Loucy (cell line): ENCODE data around the gene SCFD2.

ENCODE experiments used
- H2AFZ ChIP-seq: fragments of 200-600 bp; sonication (generic); 2 replicates; pipeline ENCODE4 v1.6.0; 2016; ENCODE audit warnings: antibody characterized with exemption, mild to moderate bottlenecking, low read length, moderate library complexity
- H3F3A ChIP-seq: fragments of 200-600 bp; 2 replicates; pipeline ENCODE4 v1.6.0; 2016; ENCODE audit warnings: antibody characterized with exemption, low read depth, mild to moderate bottlenecking
- H3K27me3 ChIP-seq: fragments of 200-600 bp; sonication (generic); 2 replicates; pipeline ENCODE4 v1.6.1; 2014; ENCODE audit warnings: low read length, mild to moderate bottlenecking; ENCODE audit not compliant: insufficient read depth, poor library complexity, severe bottlenecking
- H3K36me3 ChIP-seq: fragments of 200-600 bp; sonication (generic); 2 replicates; pipeline ENCODE4 v1.6.1; 2016; ENCODE audit warnings: low read length; ENCODE audit not compliant: insufficient read depth
- H3K4me1 ChIP-seq: fragments of 200-600 bp; sonication (generic); 2 replicates; pipeline ENCODE4 v1.5.1; 2014; ENCODE audit warnings: low read length, mild to moderate bottlenecking; ENCODE audit not compliant: insufficient read depth, poor library complexity, severe bottlenecking
- H3K4me2 ChIP-seq: fragments of 200-600 bp; sonication (generic); 2 replicates; pipeline ENCODE4 v1.6.0; 2014; ENCODE audit warnings: antibody characterized with exemption, low read length, low read depth, mild to moderate bottlenecking; ENCODE audit not compliant: poor library complexity, severe bottlenecking
- H3K4me3 ChIP-seq: fragments of 200-600 bp; sonication (generic); 2 replicates; pipeline ENCODE4 v1.5.1; 2014; ENCODE audit warnings: low read length, mild to moderate bottlenecking, mixed read lengths; ENCODE audit not compliant: poor library complexity, severe bottlenecking
- H3K79me2 ChIP-seq: fragments of 200-600 bp; sonication (generic); 2 replicates; pipeline ENCODE4 v1.6.1; 2014; ENCODE audit warnings: low read length; ENCODE audit not compliant: insufficient read depth
- H3K9ac ChIP-seq: fragments of 200-600 bp; sonication (generic); 2 replicates; pipeline ENCODE4 v1.6.0; 2014; ENCODE audit warnings: mild to moderate bottlenecking, low read depth, low read length, moderate library complexity; ENCODE audit not compliant: poor library complexity, severe bottlenecking
- H3K9me2 ChIP-seq: fragments of 200-600 bp; sonication (generic); replicated peaks from 2 replicates; pipeline ENCODE4 v1.6.1; 2016; ENCODE audit warnings: low read depth, low read length, mixed read lengths
- H3K9me3 ChIP-seq: fragments of 200-600 bp; sonication (generic); 2 replicates; pipeline ENCODE4 v1.6.1; 2014; ENCODE audit warnings: mild to moderate bottlenecking, antibody characterized with exemption, low read length, low read depth; ENCODE audit not compliant: insufficient read depth
- H4K20me1 ChIP-seq: fragments of 200-600 bp; sonication (generic); 2 replicates; pipeline ENCODE4 v1.6.0; 2014; ENCODE audit warnings: antibody characterized with exemption, low read length, mild to moderate bottlenecking; ENCODE audit not compliant: insufficient read depth, poor library complexity, severe bottlenecking
- EZH2phosphoT487 ChIP-seq: fragments of 200-600 bp; IDR thresholded peaks from 2 replicates; pipeline ENCODE4 v1.6.1; 2018; ENCODE audit warnings: antibody characterized with exemption, mild to moderate bottlenecking, moderate library complexity, borderline replicate concordance
- TF ChIP-seq, protein P1 (sequence below): fragments of 200-600 bp; sonication (generic); conservative IDR thresholded peaks from 2 replicates; pipeline ENCODE4 v1.5.1; 2014; ENCODE audit warnings: mild to moderate bottlenecking, antibody characterized with exemption, low read length

SCFD2 gene

DNA sequence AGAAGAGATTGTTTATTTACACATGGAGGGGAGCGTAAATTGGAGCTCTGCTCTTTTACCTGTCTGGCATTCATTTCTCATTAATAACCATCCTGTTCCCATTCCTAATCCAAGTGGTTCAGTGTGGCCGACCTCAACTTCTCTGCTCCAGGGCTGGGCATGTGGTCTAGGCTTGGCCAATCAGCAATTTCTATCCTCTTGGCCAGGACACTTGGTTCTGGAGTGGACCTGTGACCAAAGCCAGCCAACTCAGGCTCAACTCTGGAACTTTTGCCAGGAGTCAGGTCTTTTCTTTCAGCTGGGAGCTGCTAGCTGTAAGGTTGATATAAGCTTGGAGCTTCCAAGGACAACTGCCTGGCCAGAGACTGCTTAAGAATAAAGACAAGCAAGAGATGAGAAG lies 519.4 kb downstream of the SCFD2 start:
- Histone ChIP-seq H3K9me3 (no peaks in the 10 kb centered on the region), H3K4me1 (no peaks in the 10 kb centered on the region), H2AFZ (no peak overlapping the region), H3K9me2 (no peaks in the 10 kb centered on the region), H4K20me1 (no peaks in the 10 kb centered on the region), H3K9ac (no peak overlapping the region), H3K4me3 (no peak overlapping the region), H3K79me2 (no peaks in the 10 kb centered on the region), H3K36me3 (no peaks in the 10 kb centered on the region), H3F3A (no peaks in the 10 kb centered on the region), H3K4me2 (no peak overlapping the region), H3K27me3 (no peaks in the 10 kb centered on the region)
- no peak for TF ChIP-seq EZH2phosphoT487
- TF ChIP-seq, protein P1, sequence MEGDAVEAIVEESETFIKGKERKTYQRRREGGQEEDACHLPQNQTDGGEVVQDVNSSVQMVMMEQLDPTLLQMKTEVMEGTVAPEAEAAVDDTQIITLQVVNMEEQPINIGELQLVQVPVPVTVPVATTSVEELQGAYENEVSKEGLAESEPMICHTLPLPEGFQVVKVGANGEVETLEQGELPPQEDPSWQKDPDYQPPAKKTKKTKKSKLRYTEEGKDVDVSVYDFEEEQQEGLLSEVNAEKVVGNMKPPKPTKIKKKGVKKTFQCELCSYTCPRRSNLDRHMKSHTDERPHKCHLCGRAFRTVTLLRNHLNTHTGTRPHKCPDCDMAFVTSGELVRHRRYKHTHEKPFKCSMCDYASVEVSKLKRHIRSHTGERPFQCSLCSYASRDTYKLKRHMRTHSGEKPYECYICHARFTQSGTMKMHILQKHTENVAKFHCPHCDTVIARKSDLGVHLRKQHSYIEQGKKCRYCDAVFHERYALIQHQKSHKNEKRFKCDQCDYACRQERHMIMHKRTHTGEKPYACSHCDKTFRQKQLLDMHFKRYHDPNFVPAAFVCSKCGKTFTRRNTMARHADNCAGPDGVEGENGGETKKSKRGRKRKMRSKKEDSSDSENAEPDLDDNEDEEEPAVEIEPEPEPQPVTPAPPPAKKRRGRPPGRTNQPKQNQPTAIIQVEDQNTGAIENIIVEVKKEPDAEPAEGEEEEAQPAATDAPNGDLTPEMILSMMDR = no peak

DNA sequence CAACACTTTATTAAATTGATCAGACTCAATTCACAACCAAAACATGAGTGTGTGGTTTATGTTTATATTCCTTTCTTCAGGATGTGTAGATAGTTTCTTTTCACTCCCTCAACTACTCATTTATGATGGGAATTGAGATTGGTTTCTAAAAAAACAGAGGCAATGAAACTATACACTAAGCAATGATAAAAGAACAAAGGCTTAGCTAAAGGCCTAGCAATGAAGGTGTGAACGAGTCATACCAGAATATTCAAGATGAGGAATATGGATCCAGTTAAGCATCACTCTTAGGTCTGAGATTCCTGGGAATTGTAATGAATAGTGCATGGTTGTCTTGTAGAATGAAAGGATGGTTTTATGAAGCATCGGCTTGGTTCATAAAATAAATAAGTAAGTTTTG lies 521.3 kb downstream of the SCFD2 start:
- Histone ChIP-seq H3K27me3 (no peaks in the 10 kb centered on the region), H3F3A (no peaks in the 10 kb centered on the region), H3K9ac (no peak overlapping the region), H3K4me3 (no peak overlapping the region), H3K4me1 (no peaks in the 10 kb centered on the region), H2AFZ (no peak overlapping the region), H3K79me2 (no peaks in the 10 kb centered on the region), H3K36me3 (no peaks in the 10 kb centered on the region), H4K20me1 (no peaks in the 10 kb centered on the region), H3K9me2 (no peaks in the 10 kb centered on the region), H3K9me3 (no peaks in the 10 kb centered on the region), H3K4me2 (no peak overlapping the region)
- TF ChIP-seq, protein P1 = no peak
- no peak for TF ChIP-seq EZH2phosphoT487

DNA sequence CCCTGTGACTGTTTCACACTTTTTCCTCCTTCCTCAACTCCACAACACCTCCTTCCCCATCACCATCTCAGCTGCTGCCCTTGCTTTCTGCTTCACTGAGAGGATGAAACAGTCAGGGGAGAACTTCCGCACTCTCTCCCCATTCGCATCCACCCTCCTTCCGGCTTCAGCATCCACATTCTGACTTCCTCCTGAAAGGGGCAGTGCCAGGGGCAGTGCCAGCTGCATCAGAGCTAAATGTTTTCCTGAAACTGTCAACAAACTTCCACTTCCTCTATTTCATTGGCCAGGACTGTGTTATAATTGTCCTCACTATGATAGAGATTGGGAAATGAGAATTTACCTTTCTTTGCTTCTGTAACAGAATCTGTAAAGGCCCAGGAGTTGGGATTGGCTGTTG lies 521.9 kb downstream of the SCFD2 start:
- no peak overlapping the region for H3K4me2 ChIP-seq
- H3K4me1 ChIP-seq = no peaks in the 10 kb centered on the region
- H3K79me2 ChIP-seq = no peaks in the 10 kb centered on the region
- no peak overlapping the region for H3K9ac ChIP-seq
- no peaks in the 10 kb centered on the region for H3F3A ChIP-seq
- H4K20me1 ChIP-seq = no peaks in the 10 kb centered on the region
- H3K4me3 ChIP-seq = no peak overlapping the region
- H3K27me3 ChIP-seq = no peaks in the 10 kb centered on the region
- no peaks in the 10 kb centered on the region for H3K9me2 ChIP-seq
- no peak overlapping the region for H2AFZ ChIP-seq
- TF ChIP-seq, protein P1 = no peak
- TF ChIP-seq EZH2phosphoT487 = no peak
- no peaks in the 10 kb centered on the region for H3K36me3 ChIP-seq
- H3K9me3 ChIP-seq = no peaks in the 10 kb centered on the region
